Endothelial cell of umbilical vein (primary cell): ENCODE results near the gene JADE1. TPM values are rescaled to one million over a fixed set of nuclear protein-coding genes. Genes with fewer than 3 reads are reported as not detected.
A peak's percentile ranks its signal among the peaks of the same experiment; 100 is the strongest.

Source experiments
- BruUV-seq: library from RNA; stranded (reverse); fragments of 400-500 nt; replicated peaks from 2 replicates; lab custom pipeline; 2021; lab: Mats Ljungman, UMichigan
- CTCF ChIA-PET: fragments of 300-600, 350-600 bp; sonication (Branson Sonifier 250); formaldehyde crosslinking; loops from one replicate; lab custom pipeline; 2021; ENCODE audit warnings: antibody characterized with exemption, inconsistent platforms; lab: Charles Lee
- POLR2A ChIA-PET: fragments of 300-600, 350-600 bp; sonication (Branson Sonifier 250); formaldehyde crosslinking; loops from one replicate; lab custom pipeline; 2021; ENCODE audit warnings: antibody characterized with exemption, inconsistent platforms; lab: Charles Lee
- DNase-seq: peaks from one replicate; pipeline ENCODE4 v3.0.0-alpha.2; 2011; ENCODE audit warnings: low read depth, low spot score
- FAIRE-seq: peaks from 2 replicates; lab custom pipeline; 2011; peaks lifted over from hg19 to GRCh38; lab: Jason Lieb, UNC
- H2AFZ ChIP-seq: 2 replicates; pipeline ENCODE4 v1.6.0; 2012; ENCODE audit warnings: low read depth, low read length, control low read depth, inconsistent platforms
- H3K27ac ChIP-seq: 2 replicates; pipeline ENCODE4 v1.5.1; 2011; ENCODE audit warnings: low read depth, mild to moderate bottlenecking, control low read depth, low read length, moderate library complexity; ENCODE audit not compliant: insufficient read depth
- H3K27me3 ChIP-seq, 2 experiments: 2 replicates each; pipeline versions ENCODE4 v1.6.0 to v1.6.1; 2011; ENCODE audit warnings: low read length in 2 of 2, mixed read lengths in 1 of 2; ENCODE audit not compliant: control insufficient read depth in 2 of 2, insufficient read depth in 2 of 2
- H3K36me3 ChIP-seq, 2 experiments: 2 replicates in 1 of 2; 3 replicates in 1 of 2; pipeline ENCODE4 v1.5.1; 2011; ENCODE audit warnings: low read length in 2 of 2, mild to moderate bottlenecking in 1 of 2, moderate library complexity in 1 of 2; ENCODE audit not compliant: control insufficient read depth in 2 of 2, insufficient read depth in 2 of 2; ENCODE audit errors: extremely low read depth in 1 of 2
- H3K4me1 ChIP-seq: 3 replicates; pipeline ENCODE4 v1.5.1; 2011; ENCODE audit warnings: mild to moderate bottlenecking, low read length; ENCODE audit not compliant: control insufficient read depth, insufficient read depth; ENCODE audit errors: extremely low read depth
- H3K4me2 ChIP-seq: 2 replicates; pipeline ENCODE4 v1.6.1; 2011; ENCODE audit warnings: low read length, control low read depth, mixed read lengths; ENCODE audit not compliant: insufficient read depth
- H3K4me3 ChIP-seq, 3 experiments: fragments of 200-600 bp in 1 of 3; sonication (generic), shearing (Covaris generic) in 1 of 3; replicated peaks in 1 of 3; 2 replicates each; pipeline ENCODE4 v1.5.1; 2011 to 2016; ENCODE audit warnings: control low read depth in 3 of 3, low read length in 3 of 3, mild to moderate bottlenecking in 2 of 3, inconsistent platforms in 1 of 3, low read depth in 1 of 3, moderate library complexity in 1 of 3; ENCODE audit not compliant: insufficient read depth in 1 of 3
- H3K79me2 ChIP-seq: 2 replicates; pipeline ENCODE4 v1.6.0; 2012; ENCODE audit warnings: low read length, inconsistent platforms; ENCODE audit not compliant: control insufficient read depth, insufficient read depth
- H3K9ac ChIP-seq: replicated peaks from 2 replicates; pipeline ENCODE3; 2011; ENCODE audit warnings: low read length, control low read depth; ENCODE audit not compliant: insufficient read depth; ENCODE audit errors: extremely low read depth
- H3K9me1 ChIP-seq: replicated peaks from 3 replicates; pipeline ENCODE4 v1.6.0; 2011; ENCODE audit warnings: mild to moderate bottlenecking, low read length; ENCODE audit not compliant: control insufficient read depth, insufficient read depth; ENCODE audit errors: extremely low read depth
- H3K9me3 ChIP-seq: replicated peaks from 2 replicates; pipeline ENCODE4 v1.5.1; 2012; ENCODE audit warnings: low read length, inconsistent platforms; ENCODE audit not compliant: control insufficient read depth, insufficient read depth
- H4K20me1 ChIP-seq: replicated peaks from 2 replicates; pipeline ENCODE3; 2011; ENCODE audit warnings: mild to moderate bottlenecking, low read length; ENCODE audit not compliant: control insufficient read depth, insufficient read depth; ENCODE audit errors: extremely low read depth
- CTCF ChIP-seq, 2 donors: IDR thresholded peaks; 1 replicate in 1 of 2; 2 replicates in 1 of 2; pipeline ENCODE4 v1.5.1; 2011; ENCODE audit warnings: low read length in 2 of 2, mild to moderate bottlenecking in 2 of 2, moderate library complexity in 2 of 2, control low read depth in 1 of 2, inconsistent platforms in 1 of 2, low read depth in 1 of 2; ENCODE audit not compliant: insufficient read depth in 1 of 2; ENCODE audit errors: extremely low read depth in 1 of 2
- EZH2 ChIP-seq: IDR thresholded peaks from 2 replicates; pipeline ENCODE4 v1.6.1; 2012; ENCODE audit warnings: borderline replicate concordance, low read depth, mild to moderate bottlenecking, moderate library complexity, low read length, inconsistent platforms; ENCODE audit not compliant: severe bottlenecking
- FOS ChIP-seq: IDR thresholded peaks from 2 replicates; pipeline ENCODE4 v1.6.1; 2011; ENCODE audit warnings: mild to moderate bottlenecking, low read length, moderate library complexity, borderline replicate concordance; ENCODE audit not compliant: insufficient read depth
- GATA2 ChIP-seq: IDR thresholded peaks from 2 replicates; pipeline ENCODE4 v1.7.0; 2011; ENCODE audit warnings: low read depth, mild to moderate bottlenecking, moderate library complexity, mixed read lengths, low read length; ENCODE audit not compliant: insufficient read length, insufficient read depth
- JUN ChIP-seq: IDR thresholded peaks from 2 replicates; pipeline ENCODE4 v1.6.1; 2011; ENCODE audit warnings: borderline replicate concordance, low read depth; ENCODE audit not compliant: insufficient read length, insufficient read depth
- MYC ChIP-seq: IDR thresholded peaks from one replicate; pipeline ENCODE4 v1.6.1; 2011; ENCODE audit warnings: mild to moderate bottlenecking, low read depth, low read length
- POLR2A ChIP-seq: IDR thresholded peaks from 2 replicates; pipeline ENCODE4 v1.6.1; 2012; ENCODE audit warnings: low read depth, mild to moderate bottlenecking, control low read depth, low read length
- POLR2AphosphoS5 ChIP-seq: IDR thresholded peaks from 2 replicates; pipeline ENCODE4 v1.6.1; 2012; ENCODE audit warnings: low read depth, mild to moderate bottlenecking, control low read depth, low read length, moderate library complexity; ENCODE audit not compliant: insufficient read depth
- dilution Hi-C: fragments of 300-500 bp; cut with MboI; formaldehyde crosslinking; loops from one replicate; pipeline ENCODE4 v1.15.0; 2019; ENCODE audit warnings: low sequenced_read_pairs; ENCODE audit not compliant: extremely low pct_ligation_motif_present
- intact Hi-C: fragments of 100-400 bp; cut with micrococcal nuclease; formaldehyde crosslinking; loops from one replicate; pipeline ENCODE4 v1.10.0; 2022
- polyA plus RNA-seq, 4 experiments: library from polyadenylated mRNA; depleted of rRNA in 3 of 4; stranded (reverse) in 3 of 4; unstranded in 1 of 4; fragments of >200 nt; gene quantifications; 2 replicates each; pipeline versions ENCODE4 v1.2.1 to v1.2.3, GENCODE V29; 2011 to 2012; ENCODE audit warnings: missing spikeins in 1 of 4
- total RNA-seq: library from RNA; stranded (reverse); gene quantifications from 2 replicates; pipeline ENCODE4 v1.2.3, GENCODE V29; 2021
- TF ChIP-seq, protein P1 (sequence below): IDR thresholded peaks from 2 replicates; pipeline ENCODE4 v1.6.1; 2011; ENCODE audit not compliant: insufficient read depth, insufficient read length

Gene JADE1
- total and polyA plus RNA-seq, 2 donors (not counting 3 experiments of a cell fraction or from before 2014, with no cell fraction given): 13.6 to 45.6 TPM

DNA sequence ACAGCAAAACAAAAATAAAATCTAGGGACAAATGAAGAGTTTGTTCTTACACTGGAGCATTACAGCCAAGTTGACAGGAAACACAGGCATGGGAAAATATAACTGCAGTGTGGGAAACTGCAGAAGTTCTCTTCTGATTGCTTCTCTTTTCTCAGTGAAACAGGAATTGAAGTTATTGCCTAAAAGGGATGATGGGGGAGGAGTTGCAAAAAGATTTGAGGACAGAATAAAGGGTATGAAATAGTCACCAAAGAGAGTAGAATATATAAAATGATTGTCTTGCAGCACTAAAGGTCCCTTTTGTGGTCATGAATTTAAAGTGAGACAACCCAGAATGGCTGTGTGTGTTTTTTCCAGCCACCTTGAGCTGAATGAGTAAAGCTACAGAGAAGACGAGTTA, 103.7 kb downstream of the JADE1 start:
- FAIRE-seq: no peak
- CTCF ChIA-PET: no interaction called here
- H3K4me1 ChIP-seq: no peaks in the 10 kb centered on the region

GRCh38 chr4:128915544-128915943, 106.0 kb downstream of the JADE1 start:
- H3K4me3 ChIP-seq: no peak overlapping the region
- no peaks in the 10 kb centered on the region for H3K36me3 ChIP-seq
- H3K79me2 ChIP-seq: no peaks in the 10 kb centered on the region
- no peaks in the 10 kb centered on the region for H3K9me3 ChIP-seq
- FAIRE-seq: no peak
- H4K20me1 ChIP-seq: no peaks in the 10 kb centered on the region
- H2AFZ ChIP-seq: no peak overlapping the region
- DNase-seq: no peak
- H3K27ac ChIP-seq: no peak overlapping the region
- BruUV-seq: no TSS peak
- dilution Hi-C loops (no loop called here), intact Hi-C loops (no loop called here)
- no peaks in the 10 kb centered on the region for H3K27me3 ChIP-seq
- TF ChIP-seq CTCF (IDR thresholded peaks at IDR 0.05; ENCODE audit: extremely low read depth in 1 of 2, insufficient read depth in 1 of 2, low read depth in 1 of 2, low read length in 2 of 2) (no peak), EZH2 (no peak), POLR2AphosphoS5 (no peak), JUN (no peak), POLR2A (no peak), FOS (no peak), MYC (no peak), GATA2 (no peak)
- TF ChIP-seq, protein P1, sequence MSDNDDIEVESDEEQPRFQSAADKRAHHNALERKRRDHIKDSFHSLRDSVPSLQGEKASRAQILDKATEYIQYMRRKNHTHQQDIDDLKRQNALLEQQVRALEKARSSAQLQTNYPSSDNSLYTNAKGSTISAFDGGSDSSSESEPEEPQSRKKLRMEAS: no peak
- H3K9me1 ChIP-seq: no peaks in the 10 kb centered on the region
- no peak overlapping the region for H3K4me2 ChIP-seq
- H3K4me1 ChIP-seq: no peaks in the 10 kb centered on the region
- POLR2A ChIA-PET: no interaction called here
- no peak overlapping the region for H3K9ac ChIP-seq
- CTCF ChIA-PET: interaction anchor here (1.5 kb wide), 1 partner anchor 23 kb away, joined by 3 read pairs; no protein-coding TSS in a partner anchor

More for the DNA sequence above, 103.7 kb downstream of the JADE1 start:
- H3K27me3 ChIP-seq: no peaks in the 10 kb centered on the region
- H3K9ac ChIP-seq: no peak overlapping the region
- no peaks in the 10 kb centered on the region for H3K9me3 ChIP-seq
- H3K9me1 ChIP-seq: no peaks in the 10 kb centered on the region
- no peak for TF ChIP-seq POLR2AphosphoS5
- no peak for TF ChIP-seq EZH2
- no peak for TF ChIP-seq POLR2A
- H3K79me2 ChIP-seq: no peaks in the 10 kb centered on the region
- intact Hi-C loops: no loop called here
- peak; percentile 10 for DNase-seq
- H3K36me3 ChIP-seq: no peaks in the 10 kb centered on the region
- H4K20me1 ChIP-seq: no peaks in the 10 kb centered on the region
- H3K27ac ChIP-seq: no peak overlapping the region
- H3K4me2 ChIP-seq: no peak overlapping the region
- H3K4me3 ChIP-seq: no peak overlapping the region
- H2AFZ ChIP-seq: no peak overlapping the region
- no TSS peak for BruUV-seq
- POLR2A ChIA-PET: no interaction called here
- dilution Hi-C loops: no loop called here
